ENCODE data around the gene CAPN5.
A peak's percentile ranks its signal among the peaks of the same experiment; 100 is the strongest.
"Not testable (repeated sequence)": the region's sequence is repeated elsewhere in the genome, so short reads cannot be mapped to it uniquely, and the experiment has no call there.

The CAPN5 gene

DNA sequence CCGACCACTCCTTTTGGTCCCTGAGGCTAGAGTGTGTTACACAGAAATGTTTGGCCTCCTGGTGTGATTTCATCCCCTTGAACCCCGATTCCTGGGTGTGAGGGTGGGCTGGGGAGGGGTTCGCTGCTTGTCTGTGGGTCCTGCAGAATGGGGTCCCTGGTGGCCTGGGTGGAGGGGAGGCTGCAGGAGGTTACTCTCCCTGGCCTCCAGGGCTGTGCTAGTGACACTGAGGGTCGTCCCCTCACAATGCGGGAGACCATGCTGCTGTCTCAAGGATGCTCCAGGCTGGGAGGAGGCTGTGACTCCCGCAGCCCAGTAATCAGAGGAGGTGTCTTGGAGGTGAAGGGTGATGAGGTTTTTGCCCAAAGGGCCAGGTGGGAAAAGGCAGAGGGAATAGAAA, 18.9 kb downstream of the CAPN5 start:
- no peak for DNase-seq

- no peak for DNase-seq
These were observed 20.0 kb downstream of the CAPN5 start for GRCh38 chr11:77086521-77087472.

GRCh38 chr11:77087723-77088225, 21.0 kb downstream of the CAPN5 start:
- DNase-seq = no peak

GRCh38 chr11:77088236-77089003, 21.6 kb downstream of the CAPN5 start:
- DNase-seq = peak; percentile 73

DNA sequence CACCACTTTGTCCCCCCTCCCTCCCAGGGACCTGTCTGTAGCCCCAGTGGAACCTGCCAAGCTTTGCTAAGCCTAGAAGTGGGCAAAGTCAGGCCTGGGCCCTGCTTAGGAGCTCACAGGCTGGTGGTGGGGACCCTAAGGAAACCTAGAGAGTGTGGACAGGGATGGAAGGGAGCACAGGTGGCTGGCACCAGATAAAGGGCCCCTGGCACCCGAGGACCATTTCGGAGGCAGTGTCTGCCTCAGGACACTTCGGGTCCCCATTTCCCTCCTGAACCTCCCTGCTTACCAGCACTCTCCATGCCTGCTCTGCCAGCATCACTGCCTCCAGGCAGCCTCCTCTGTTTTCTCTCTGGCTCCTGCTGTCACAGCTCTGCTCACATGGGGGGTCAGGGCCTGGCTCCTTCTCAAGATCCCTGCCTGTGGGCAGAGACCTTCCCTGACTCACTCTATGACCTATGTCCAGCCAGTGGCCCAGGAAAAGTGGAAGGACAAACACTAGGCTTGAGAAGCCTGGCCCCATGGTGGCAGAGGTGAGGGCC, 22.3 kb downstream of the CAPN5 start:
- no peak for DNase-seq

GRCh38 chr11:77090046-77090372, 23.2 kb downstream of the CAPN5 start:
- DNase-seq = no peak

DNA sequence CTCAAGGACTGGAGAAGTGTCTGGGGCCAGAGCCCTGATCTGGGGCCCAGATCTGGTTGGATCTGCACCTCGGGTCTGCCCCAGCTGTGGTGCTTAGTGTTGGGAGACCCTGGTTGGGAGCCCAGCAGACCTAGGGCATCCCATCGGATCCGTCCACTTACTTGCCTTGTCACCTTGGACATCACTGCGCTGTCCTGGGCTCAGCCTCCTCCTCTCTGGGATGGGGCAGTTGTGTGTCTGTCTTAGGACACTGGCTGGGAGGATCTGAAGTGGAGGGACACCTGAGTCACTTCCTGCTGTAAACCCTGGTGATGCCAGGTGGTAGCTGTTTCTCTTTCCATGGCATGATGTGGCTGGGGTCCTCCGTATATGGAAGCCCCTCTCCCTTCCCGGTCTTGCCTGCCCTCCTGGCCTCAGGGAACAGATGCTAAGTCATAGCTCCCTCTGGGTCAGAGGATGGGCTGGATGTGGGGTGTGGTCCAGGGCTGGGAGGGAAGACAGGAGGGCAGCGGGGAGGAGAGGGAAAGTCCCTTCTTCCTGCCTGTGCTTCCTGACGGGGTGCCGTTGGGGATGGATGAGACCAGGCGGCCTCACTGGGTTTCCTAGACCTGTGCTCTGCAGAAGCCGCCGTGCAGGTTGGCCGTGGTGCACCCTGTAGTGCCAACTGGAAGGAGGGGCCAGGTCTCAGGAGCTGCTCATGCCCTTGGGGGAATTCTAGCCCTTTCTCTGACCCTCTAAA, 23.8 kb downstream of the CAPN5 start:
- no peak for DNase-seq

GRCh38 chr11:77091146-77091940, 24.6 kb downstream of the CAPN5 start:
- DNase-seq = peak; percentile 80

GRCh38 chr11:77092382-77092781, 25.6 kb downstream of the CAPN5 start:
- no peak for DNase-seq

DNA sequence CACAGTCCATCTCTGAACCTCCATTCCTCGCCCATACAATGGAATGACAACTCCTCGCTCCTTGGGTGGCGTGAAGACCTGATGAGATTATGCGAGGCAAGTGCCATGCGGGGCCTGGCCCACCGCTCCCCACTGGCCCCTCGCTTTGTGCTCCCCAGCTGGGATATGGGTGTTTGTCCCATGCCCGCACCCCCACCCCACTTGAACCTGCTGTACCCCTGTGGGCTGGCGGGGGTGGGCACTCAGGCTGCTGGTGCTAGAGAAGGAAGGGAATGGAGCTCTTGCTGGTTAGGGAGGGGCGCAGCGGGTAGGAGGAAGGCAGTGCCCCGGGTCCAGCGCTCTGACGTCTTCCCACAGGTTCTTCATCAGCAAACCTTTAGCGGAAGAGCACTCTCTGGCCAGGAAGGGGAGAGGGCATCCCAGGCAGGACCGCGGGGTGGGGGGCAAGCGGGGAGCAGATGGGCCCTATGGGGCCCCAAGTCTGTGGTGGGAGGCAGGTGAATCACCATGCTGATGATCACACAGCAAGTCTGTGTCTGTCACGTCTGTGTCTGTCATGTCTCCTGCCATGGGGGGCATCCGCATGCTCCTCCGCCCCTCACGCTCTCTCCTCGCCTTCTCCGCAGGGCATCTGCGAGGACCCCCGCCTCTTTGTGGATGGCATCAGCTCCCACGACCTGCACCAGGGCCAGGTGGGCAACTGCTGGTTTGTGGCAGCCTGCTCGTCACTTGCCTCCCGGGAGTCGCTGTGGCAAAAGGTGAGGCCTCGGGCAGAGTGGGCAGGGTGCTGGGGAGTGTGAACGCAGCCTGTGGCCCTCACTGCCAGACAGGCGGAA, 26.5 kb downstream of the CAPN5 start:
- no peak for DNase-seq

DNA sequence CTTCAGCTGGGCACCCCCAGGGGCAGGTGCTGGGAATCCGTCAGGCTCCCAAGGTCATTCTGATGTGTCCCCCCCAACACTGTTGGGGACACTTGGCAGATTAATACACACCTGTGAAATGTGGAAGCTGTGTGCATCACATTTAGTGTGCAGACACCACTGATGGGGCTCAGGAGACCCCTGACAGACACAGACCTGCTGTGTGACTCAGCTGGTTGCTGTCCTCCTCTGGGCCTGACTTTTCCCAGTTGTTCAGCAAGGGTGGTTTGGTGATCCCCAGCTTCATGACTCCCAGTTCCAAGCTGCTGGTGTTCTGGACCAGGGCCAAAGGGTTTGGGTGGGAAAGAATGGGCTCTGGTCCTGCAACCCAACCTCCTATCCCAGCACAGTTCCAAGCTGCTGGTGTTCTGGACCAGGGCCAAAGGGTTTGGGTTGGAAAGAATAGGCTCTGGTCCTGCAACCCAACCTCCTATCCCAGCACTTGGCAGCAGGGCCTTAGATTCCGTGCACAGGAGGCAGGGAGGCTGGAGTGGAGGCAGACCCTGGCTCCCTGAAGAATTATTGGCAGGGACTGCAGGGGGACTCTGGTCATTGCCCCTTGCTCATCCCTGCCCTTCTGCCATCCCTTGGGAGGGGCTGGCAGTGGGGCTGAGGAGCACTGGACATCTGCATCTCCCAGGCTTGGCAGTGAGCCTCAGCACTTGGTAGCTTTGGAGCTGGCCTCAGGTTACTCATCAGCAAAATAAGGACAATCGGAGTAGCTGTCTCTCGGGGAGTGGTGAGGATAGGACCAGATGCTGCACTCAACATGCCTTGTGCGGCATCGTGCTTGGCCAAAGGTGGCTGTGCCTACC, 27.4 kb downstream of the CAPN5 start:
- DNase-seq = no peak

DNA sequence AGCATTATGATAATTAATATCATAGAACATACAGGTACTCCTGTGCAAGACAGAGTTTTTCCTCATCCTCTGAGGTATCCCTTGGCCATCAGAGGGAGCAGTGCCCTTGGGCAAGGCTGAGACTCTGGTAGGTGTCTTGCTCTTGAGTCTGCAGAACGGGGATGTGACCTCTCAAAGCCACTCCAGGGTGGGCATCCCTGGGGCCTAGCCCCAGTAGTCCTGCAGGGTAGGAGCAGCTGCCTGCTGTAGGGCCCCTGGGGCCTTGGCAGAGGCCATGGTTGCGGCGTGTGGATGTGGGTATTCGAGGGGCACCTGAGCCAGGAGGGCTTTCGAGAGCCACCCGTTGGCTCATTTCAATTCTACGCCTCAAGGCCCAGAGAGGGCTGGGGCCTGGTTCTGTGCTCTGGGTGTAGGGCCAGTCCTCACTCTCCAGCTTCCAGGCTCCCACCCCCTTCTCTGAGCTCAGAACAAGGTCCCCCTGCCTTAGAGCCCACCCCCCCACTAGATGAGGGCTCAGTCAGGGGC, 28.1 kb downstream of the CAPN5 start:
- no peak for DNase-seq

DNA sequence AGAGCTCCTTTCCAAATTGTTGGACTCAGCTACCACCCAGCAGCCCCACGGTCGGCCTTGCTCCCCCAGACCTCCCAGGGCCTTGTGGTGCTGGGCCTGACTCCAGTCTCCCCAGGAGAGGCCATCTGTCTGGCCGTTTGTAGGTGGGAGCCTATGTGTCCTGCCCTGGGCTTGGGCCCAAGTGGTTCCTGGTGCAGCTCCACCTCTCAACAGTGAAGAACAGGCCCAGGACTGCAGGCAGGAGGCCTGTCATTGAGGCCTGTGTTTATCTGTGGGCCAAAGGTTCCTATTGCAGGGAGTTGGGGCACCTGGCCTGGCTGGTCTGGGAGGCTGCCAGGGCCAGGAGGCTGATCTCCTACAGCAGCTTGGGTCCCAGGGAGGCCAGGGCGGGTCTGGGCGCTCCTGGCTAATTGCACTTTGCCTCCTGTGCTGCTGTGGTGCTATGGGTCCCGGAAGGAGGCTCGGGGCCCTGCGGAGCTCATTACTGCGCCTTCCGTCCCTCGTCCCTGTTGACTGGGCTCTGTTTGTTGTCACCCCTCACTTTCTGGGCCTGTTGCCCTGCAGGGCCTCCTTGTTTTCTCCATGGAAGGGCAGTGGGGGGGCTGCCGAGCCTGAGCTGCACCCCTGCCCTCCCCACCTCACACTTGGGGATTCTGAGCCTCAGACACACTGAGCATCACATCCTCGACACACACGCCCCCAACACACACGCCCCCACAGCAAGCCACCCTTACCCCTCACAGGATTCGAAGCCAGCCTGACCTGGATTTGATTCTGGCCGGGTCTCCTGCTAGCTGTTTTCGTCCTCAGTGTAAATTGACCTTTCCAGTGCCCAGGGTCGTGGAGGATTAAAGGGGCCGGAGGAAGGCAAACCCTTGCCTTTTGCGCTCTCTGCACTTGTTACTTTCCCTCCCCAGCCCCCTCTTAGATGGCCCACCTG, 29.1 kb downstream of the CAPN5 start:
- DNase-seq = no peak

GRCh38 chr11:77096591-77097019, 29.8 kb downstream of the CAPN5 start:
- no peak for DNase-seq

DNA sequence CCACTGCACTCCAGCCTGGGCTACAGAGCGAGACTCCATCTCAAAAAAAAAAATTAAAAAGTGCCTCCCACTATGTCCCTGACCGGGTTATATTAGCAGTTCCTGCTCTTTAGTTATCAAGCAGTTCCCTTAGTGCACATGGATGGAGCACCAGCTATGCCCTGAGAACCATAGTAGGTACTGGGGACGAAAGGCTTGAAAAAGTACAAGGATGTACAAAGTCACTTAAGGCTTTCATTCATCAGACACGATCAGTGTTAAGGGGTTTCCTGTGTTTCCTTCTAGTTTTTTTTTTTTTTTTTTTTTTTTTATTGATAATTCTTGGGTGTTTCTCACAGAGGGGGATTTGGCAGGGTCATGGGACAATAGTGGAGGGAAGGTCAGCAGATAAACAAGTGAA, 30.4 kb downstream of the CAPN5 start:
- DNase-seq = not testable (repeated sequence)

DNA sequence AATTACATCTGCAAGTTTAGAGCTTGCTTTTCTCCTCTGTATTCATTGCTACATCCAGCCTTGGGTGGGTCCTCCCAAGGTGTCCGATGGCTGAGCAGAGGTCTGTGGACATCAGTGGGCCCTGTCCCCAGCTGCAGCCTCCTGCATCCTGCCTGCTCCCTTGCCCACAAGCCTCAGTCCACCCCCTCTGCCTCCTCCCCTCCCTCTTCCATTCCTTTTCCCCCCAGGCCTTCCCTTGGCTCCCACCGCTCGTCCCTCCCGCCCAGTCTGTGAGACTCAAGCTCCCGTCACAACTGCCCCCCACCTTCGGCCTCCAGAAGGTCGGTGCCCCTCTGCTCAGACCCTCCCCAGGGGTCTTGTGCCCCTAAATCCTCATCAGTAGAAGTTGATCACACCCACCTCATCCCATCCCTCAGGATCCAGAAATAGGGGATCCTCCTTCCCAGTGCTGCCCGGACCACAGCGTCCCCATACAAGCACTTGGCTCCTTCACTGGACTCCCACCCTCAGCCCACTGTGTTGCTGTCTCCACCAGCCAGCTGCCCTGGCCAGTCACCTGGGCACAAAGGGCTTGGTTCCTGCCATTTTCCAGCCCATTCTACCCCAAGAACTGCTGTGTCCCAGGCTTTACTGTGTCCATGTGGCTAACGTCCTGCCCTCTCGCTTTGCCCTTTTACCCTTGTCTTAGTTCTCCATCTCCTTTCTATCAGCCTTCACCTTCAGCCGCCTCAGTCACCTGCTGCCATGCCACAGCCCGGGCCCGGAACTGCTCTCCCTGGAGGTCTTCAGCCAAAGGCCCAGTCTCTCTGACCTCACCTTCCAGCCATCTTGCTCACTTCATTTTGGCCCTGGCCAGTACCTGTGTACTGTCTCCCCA, 33.6 kb downstream of the CAPN5 start:
- DNase-seq = no peak

DNA sequence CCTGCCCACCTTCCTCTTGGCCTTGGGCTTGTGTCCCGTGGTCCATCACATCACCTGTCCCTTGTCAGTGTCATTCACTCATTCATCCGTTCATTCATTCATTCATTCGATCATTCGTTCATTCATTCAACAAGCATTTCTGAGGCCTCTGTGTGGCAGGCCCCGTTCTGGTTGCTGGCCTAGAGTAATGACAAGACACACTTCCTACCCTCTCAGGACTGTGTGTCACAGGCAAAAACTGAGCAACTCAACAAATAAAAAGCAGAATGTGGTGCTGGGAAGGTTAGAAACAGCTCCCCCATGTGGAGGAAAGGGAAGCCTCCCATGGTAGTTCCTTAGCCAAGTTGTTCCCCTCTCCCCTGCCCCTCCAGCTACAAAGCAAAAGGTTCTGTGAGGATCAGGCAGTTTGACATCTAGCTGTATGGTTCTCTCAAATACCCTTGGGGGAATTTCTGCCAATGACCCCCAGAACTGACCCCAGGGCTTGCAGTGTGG, 34.3 kb downstream of the CAPN5 start:
- no peak for DNase-seq

Measured in NCI-H510A (cell line).